Activated B cell treated with CpG ODN at 0.5 μM for 24 hours (primary cell): ENCODE results near the gene PHACTR1. TPM values are rescaled to one million over a fixed set of nuclear protein-coding genes. Genes with fewer than 3 reads are reported as not detected.

ENCODE experiments used
- ATAC-seq: fragments of 200-7000 bp; cut with Tn5 transposase; one replicate; pipeline ENCODE4 v1.10.0; 2021; ENCODE audit warnings: low read depth, mild to moderate bottlenecking, moderate library complexity
- CTCF ChIA-PET: fragments of 350-600 bp; sonication (Branson Sonifier 250); formaldehyde crosslinking; loops from one replicate; lab custom pipeline; 2021; ENCODE audit warnings: antibody characterized with exemption; lab: Charles Lee
- POLR2A ChIA-PET: fragments of 350-600 bp; sonication (Branson Sonifier 250); formaldehyde crosslinking; loops from one replicate; lab custom pipeline; 2021; ENCODE audit warnings: antibody characterized with exemption; lab: Charles Lee
- DNase-seq: peaks from one replicate; pipeline ENCODE4 v3.0.0; 2022
- H3K27ac Mint-ChIP-seq: one replicate; pipeline ENCODE4 v1.8.0; 2020; ENCODE audit warnings: mixed read lengths
- H3K27me3 Mint-ChIP-seq: one replicate; pipeline ENCODE4 v1.8.0; 2021; ENCODE audit warnings: mixed read lengths
- H3K36me3 Mint-ChIP-seq: one replicate; pipeline ENCODE4 v1.8.0; 2021; ENCODE audit warnings: low read depth, mixed read lengths
- H3K4me1 Mint-ChIP-seq: one replicate; pipeline ENCODE4 v1.8.0; 2021; ENCODE audit warnings: mixed read lengths
- H3K4me3 Mint-ChIP-seq: one replicate; pipeline ENCODE4 v1.8.0; 2020; ENCODE audit warnings: mild to moderate bottlenecking, mixed read lengths
- H3K9me3 Mint-ChIP-seq: one replicate; pipeline ENCODE4 v1.8.0; 2020; ENCODE audit warnings: mixed read lengths
- intact Hi-C: fragments of 100-400 bp; cut with micrococcal nuclease; formaldehyde crosslinking; loops from one replicate; pipeline ENCODE4 v1.15.1; 2024
- total RNA-seq: library from RNA; stranded (reverse); gene quantifications from 2 replicates; pipeline ENCODE4 v1.2.3, GENCODE V29; 2022
- TF ChIP-seq, protein P1 (sequence below): fragments of 200-600 bp; IDR thresholded peaks from one replicate; pipeline ENCODE4 v1.8.0; 2022; ENCODE audit warnings: antibody characterized with exemption, mild to moderate bottlenecking

Gene PHACTR1
- total RNA-seq, 1 donor from 2014 or later, result 115 TPM

DNA sequence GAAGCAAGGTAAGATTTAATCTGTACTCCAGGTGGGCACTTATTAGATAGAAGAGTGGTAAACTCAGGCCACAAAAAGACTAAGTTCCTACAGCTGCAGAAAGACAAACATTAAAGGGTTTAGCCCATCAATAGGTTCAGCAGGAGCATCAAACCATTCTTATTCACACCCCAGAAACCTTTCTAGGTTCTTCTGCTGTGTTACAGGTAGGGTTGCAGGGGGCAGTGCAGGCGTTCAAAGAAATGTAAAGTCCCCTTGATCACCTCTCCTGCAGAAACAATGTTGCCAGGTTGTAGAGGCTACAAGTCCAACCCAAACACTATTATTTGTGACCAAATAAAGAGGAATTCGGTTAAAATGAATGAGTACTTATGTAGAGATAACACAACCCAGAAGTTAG lies 31.8 kb downstream of the PHACTR1 start:
- Mint-ChIP-seq H3K4me1 (no peaks in the 10 kb centered on the region), H3K27me3 (peaks cover 52% of the 10 kb centered on the region), H3K27ac (no peak overlapping the region), H3K36me3 (no peaks in the 10 kb centered on the region), H3K4me3 (no peak overlapping the region), H3K9me3 (peaks cover 8% of the 10 kb centered on the region)
- DNase-seq (no peak), ATAC-seq (no peak)
- TF ChIP-seq, protein P1, sequence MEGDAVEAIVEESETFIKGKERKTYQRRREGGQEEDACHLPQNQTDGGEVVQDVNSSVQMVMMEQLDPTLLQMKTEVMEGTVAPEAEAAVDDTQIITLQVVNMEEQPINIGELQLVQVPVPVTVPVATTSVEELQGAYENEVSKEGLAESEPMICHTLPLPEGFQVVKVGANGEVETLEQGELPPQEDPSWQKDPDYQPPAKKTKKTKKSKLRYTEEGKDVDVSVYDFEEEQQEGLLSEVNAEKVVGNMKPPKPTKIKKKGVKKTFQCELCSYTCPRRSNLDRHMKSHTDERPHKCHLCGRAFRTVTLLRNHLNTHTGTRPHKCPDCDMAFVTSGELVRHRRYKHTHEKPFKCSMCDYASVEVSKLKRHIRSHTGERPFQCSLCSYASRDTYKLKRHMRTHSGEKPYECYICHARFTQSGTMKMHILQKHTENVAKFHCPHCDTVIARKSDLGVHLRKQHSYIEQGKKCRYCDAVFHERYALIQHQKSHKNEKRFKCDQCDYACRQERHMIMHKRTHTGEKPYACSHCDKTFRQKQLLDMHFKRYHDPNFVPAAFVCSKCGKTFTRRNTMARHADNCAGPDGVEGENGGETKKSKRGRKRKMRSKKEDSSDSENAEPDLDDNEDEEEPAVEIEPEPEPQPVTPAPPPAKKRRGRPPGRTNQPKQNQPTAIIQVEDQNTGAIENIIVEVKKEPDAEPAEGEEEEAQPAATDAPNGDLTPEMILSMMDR, result no peak
- intact Hi-C loops, result no loop called here
- ChIA-PET POLR2A (no interaction called here), CTCF (no interaction called here)

DNA sequence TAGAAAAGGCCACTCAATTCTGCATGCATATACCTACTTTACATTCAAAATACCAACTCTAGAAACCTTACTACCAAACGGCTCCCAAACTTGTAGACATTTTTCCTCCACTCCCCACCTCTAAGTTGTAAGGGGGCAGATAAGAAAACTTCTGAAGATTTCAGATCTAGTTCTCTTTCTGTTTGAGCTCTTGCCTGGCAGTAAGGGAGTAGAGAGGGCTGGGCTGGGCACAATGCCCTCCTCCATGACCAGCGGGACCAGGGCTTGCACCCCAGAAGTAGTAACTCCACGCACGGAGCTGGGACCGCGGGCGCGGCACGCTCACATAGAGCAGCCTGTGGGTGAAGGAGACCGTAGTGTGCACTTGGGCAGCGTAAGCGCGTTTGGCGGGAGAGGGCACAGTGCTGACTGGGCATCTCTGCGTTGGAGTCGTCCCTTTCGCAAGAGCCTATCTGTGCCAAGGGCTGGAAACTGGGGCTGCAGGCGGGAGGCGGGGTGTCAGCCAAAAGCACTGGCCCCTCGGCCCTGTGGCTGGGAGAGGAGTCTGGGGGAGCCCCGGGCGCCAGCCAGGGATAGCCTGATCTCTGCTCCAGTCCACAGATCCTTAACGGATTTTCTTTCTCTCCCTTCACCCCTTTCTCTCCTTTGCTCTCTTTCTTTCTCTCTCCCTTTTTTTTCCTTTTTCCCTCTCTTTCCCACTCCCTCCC lies 32.4 kb downstream of the PHACTR1 start:
- Mint-ChIP-seq H3K36me3 (no peaks in the 10 kb centered on the region), H3K9me3 (peaks cover 8% of the 10 kb centered on the region), H3K27me3 (peaks cover 52% of the 10 kb centered on the region), H3K27ac (no peak overlapping the region), H3K4me1 (no peaks in the 10 kb centered on the region), H3K4me3 (no peak overlapping the region)
- intact Hi-C loops, result no loop called here
- TF ChIP-seq, protein P1, result no peak
- ChIA-PET CTCF (no interaction called here), POLR2A (no interaction called here)
- no peak for DNase-seq
- ATAC-seq, result no peak

DNA sequence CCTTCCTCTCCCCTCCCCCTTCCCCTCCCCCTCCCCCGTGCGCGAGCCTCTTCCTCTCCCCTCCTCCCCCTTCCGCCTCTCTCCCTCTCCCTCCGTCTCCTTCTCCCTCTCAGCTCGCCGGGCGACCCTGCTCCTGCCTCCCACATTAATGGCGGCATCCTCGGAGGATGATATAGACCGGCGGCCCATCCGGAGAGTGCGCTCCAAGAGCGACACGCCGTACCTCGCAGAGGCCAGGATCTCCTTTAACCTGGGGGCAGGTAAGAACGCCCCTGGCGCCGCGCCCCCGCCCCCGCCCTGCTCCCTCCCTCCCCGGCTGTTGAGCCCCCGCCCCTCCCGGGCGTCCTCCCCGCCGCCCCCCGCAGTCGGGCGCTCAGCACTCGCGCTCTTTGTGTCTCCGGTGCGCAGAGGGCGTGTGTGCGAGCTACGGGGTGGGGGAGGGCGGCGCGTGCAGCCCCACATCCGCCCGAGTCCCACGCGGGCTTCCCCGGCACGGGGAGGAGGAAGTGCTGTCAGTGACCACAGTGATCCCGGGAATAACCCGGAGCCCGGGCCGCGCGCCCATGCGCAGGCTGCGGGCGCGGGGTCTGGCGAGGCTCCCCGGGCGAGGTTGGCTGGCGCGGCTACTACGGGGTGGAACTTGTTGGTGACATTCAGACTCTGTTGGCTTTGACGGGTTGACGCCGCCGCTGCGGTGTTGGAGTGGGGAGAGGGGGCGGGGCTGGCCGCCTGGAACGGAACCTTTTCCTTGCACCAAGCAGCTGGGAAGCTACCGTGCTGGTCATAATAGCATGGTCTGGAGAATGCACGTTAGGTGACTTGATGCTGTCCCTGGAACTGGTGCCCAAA lies 33.2 kb downstream of the PHACTR1 start:
- intact Hi-C loops, result no loop called here
- no peaks in the 10 kb centered on the region for H3K4me1 Mint-ChIP-seq
- peaks cover 52% of the 10 kb centered on the region for H3K27me3 Mint-ChIP-seq
- ATAC-seq, result no peak
- ChIA-PET CTCF (no interaction called here), POLR2A (no interaction called here)
- no peaks in the 10 kb centered on the region for H3K36me3 Mint-ChIP-seq
- no peak overlapping the region for H3K27ac Mint-ChIP-seq
- no peak for DNase-seq
- H3K9me3 Mint-ChIP-seq, result peaks cover 10% of the 10 kb centered on the region
- TF ChIP-seq, protein P1, result no peak
- no peak overlapping the region for H3K4me3 Mint-ChIP-seq

DNA sequence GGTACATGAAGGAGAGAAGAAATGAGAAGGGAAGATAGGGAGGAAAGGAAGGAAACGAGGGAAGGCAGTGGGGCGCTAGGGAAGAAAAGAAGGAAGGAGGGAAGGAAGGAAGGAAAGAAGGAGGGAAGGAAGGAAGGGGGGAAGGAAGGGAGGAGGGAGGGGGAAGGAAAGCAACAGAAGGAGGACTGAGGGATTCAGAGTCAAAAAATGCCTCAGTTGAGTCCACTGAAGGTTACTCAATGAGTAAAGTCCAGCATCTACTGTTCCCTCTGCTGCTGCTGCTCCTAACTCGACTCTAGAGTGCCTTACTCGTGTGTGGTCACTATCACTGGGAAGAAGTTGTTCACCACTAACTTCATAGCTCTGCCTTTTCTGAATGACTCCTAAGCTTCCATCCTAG lies 33.8 kb downstream of the PHACTR1 start:
- no peaks in the 10 kb centered on the region for H3K4me1 Mint-ChIP-seq
- no peak for ATAC-seq
- POLR2A ChIA-PET, result no interaction called here
- CTCF ChIA-PET, result no interaction called here
- intact Hi-C loops, result no loop called here
- no peaks in the 10 kb centered on the region for H3K36me3 Mint-ChIP-seq
- H3K4me3 Mint-ChIP-seq, result no peak overlapping the region
- no peak overlapping the region for H3K27ac Mint-ChIP-seq
- TF ChIP-seq, protein P1, result no peak
- DNase-seq, result no peak
- peaks cover 4% of the 10 kb centered on the region for H3K9me3 Mint-ChIP-seq
- H3K27me3 Mint-ChIP-seq, result peaks cover 50% of the 10 kb centered on the region

DNA sequence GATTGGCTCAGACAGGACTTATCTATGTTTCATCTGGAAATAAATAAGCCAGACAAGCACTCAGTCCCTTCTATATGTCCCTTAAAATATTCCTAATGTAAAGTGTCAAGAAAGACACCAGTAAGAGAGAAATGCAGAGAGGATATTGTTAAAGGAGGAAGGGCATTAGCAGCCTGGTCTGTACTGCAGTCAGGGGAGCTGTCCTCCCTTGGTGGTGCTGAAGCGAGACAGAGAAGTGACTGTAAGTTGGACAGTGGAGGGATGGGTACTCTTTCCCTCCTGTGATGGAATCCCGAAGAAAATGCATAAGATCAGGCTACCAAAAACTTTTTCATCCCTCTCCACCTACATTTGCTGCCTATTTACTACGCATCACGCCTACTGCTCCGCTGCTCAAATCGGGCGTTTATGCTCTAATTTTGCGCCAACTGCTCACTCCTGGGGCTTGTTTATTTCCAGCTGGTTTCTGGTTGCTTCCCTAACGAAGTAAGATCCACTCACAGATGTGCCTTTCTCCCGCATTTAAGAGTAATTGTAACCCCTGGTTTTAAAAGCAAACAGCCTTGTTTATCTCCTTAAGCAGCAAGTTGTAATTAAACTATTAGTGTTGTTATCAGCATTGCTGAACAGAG lies 35.2 kb downstream of the PHACTR1 start:
- no peak for DNase-seq
- Mint-ChIP-seq H3K36me3 (no peaks in the 10 kb centered on the region), H3K27ac (no peak overlapping the region), H3K27me3 (peaks cover 48% of the 10 kb centered on the region), H3K9me3 (peaks cover 4% of the 10 kb centered on the region), H3K4me3 (no peak overlapping the region), H3K4me1 (no peaks in the 10 kb centered on the region)
- CTCF ChIA-PET, result no interaction called here
- intact Hi-C loops, result no loop called here
- TF ChIP-seq, protein P1, result no peak
- POLR2A ChIA-PET, result no interaction called here
- no peak for ATAC-seq
